Measurements from ENCODE around the gene ATRNL1. TPM values are rescaled to one million over a fixed set of nuclear protein-coding genes. Genes with fewer than 3 reads are reported as not detected.

ATRNL1 gene
- total and polyA plus RNA-seq, 2 of the 8 experiments (the other 6 are each of a cell fraction or from before 2014, with no cell fraction given), result 5.1 to 17.6 TPM

DNA sequence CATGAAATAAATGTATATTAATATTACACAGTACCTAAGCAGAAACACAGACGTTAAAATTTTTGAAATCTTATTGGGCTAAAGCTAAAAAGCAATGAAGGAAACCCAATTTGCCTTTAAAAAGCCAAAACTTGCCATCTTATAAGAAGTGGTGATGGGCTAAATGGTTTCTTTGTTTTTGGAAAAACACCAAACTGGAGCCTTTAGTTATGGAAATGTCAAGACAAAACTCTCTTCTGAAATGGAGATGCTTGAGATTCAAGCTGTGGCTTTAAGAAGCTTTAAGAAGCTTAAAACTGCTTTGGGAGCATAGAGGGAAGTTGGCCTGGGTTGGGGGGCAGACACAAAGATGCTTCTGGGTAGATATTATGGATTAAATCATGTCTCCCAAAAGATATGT, 902.9 kb downstream of the ATRNL1 start:
- no peak overlapping the region for H3K4ac ChIP-seq (replicated peaks; ENCODE audit: insufficient read length, low read depth, low read length)
- H2AK5ac ChIP-seq (ENCODE audit: low read depth, low read length), result no peak overlapping the region
- no peak overlapping the region for H2AFZ ChIP-seq (ENCODE audit: low read length)
- H3K14ac ChIP-seq (ENCODE audit: insufficient read length), result no peak overlapping the region
- H3K9ac ChIP-seq (replicated peaks in 1 of 4; ENCODE audit: extremely low read depth in 1 of 4, low read depth in 3 of 4, low read length in 3 of 4), result no peak overlapping the region
- ChIA-PET CTCF (ENCODE audit: partially characterized antibody) (interaction anchor here (1.3 kb wide), 1 partner anchor 125 kb away, joined by 3 read pairs; no protein-coding TSS in a partner anchor), POLR2A (ENCODE audit: partially characterized antibody) (interaction anchor here (0.7 kb wide), 1 partner anchor 55 kb away, joined by 3 read pairs; no protein-coding TSS in a partner anchor)
- H2BK20ac ChIP-seq (ENCODE audit: low read length), result no peak overlapping the region
- no peaks in the 10 kb centered on the region for H4K20me1 ChIP-seq (replicated peaks in 1 of 2; ENCODE audit: control insufficient read depth in 1 of 2, insufficient read depth in 2 of 2, low read length in 2 of 2)
- peaks cover 0 to 19% (median 1%) of the 10 kb centered on the region in 4 experiments; a peak in 3 of 8 replicates for H3K36me3 ChIP-seq (ENCODE audit: control insufficient read depth in 2 of 4, insufficient read depth in 4 of 4, low read length in 3 of 4)
- no peak overlapping the region for H4K91ac ChIP-seq (replicated peaks; ENCODE audit: insufficient read length, low read length)
- no peak overlapping the region for H3K27ac ChIP-seq (ENCODE audit: low read depth, low read length)
- no peak overlapping the region for H2BK5ac ChIP-seq (ENCODE audit: low read depth, low read length)
- H3K79me1 ChIP-seq (ENCODE audit: low read depth, low read length), result no peaks in the 10 kb centered on the region
- no peak overlapping the region for H2BK15ac ChIP-seq (ENCODE audit: low read length)
- FAIRE-seq (peak; percentile 80), DNase-seq (ENCODE audit: low read depth in 1 of 2, low spot score in 2 of 2) (peak in 1 of 2 experiments; percentile 39)
- no peaks in the 10 kb centered on the region for H3K79me2 ChIP-seq (ENCODE audit: control insufficient read depth in 1 of 2, insufficient read depth in 2 of 2, low read length in 2 of 2)
- H4K5ac ChIP-seq (ENCODE audit: insufficient read length, low read depth, low read length), result no peak overlapping the region
- no peak overlapping the region for H2BK12ac ChIP-seq (ENCODE audit: low read depth, low read length)
- no peak overlapping the region; a peak in 1 of 4 replicates for H3K4me2 ChIP-seq (ENCODE audit: insufficient read depth in 1 of 2, low read depth in 2 of 2, low read length in 2 of 2)
- no peak overlapping the region for H3K18ac ChIP-seq (ENCODE audit: extremely low read depth, low read length)
- peaks cover 13 to 46% (median 32%) of the 10 kb centered on the region in 4 experiments for H3K27me3 ChIP-seq (replicated peaks in 1 of 4; ENCODE audit: control insufficient read depth in 3 of 4, extremely low read depth in 1 of 4, insufficient read depth in 3 of 4, low read length in 3 of 4)
- no peaks in the 10 kb centered on the region for H3K23me2 ChIP-seq (ENCODE audit: low read depth, low read length)
- whole genome bisulfite sequencing, 2 experiments (ENCODE audit: extremely low coverage in 1 of 2, insufficient coverage in 1 of 2, insufficient read length in 1 of 2, insufficient replicate concordance in 2 of 2, low coverage in 1 of 2, low lambda C conversion rate in 2 of 2, missing lambda C conversion rate in 1 of 2), result 0% methylated on average over 1 of the region's 1 CpG; no CpG with 5 or more reads in 1 of the 2 experiments
- peaks cover 18 to 29% of the 10 kb centered on the region in 2 experiments for H3K9me3 ChIP-seq (ENCODE audit: insufficient read depth in 2 of 2, low read depth in 1 of 2, low read length in 1 of 2)
- H2BK120ac ChIP-seq (replicated peaks; ENCODE audit: low read depth, low read length), result no peak overlapping the region
- H3K56ac ChIP-seq (replicated peaks; ENCODE audit: insufficient read length, low read depth, low read length), result no peak overlapping the region
- H3K23ac ChIP-seq (ENCODE audit: insufficient read length), result no peak overlapping the region
- H4K8ac ChIP-seq (ENCODE audit: extremely low read depth, insufficient read depth, low read length), result no peak overlapping the region
- peak overlapping the region in 1 of 4 experiments; percentile 21; a peak in 1 of 8 replicates for H3K4me3 ChIP-seq (ENCODE audit: extremely low read depth in 1 of 4, insufficient read depth in 2 of 4, low read depth in 3 of 4, low read length in 4 of 4)
- H3K4me1 ChIP-seq (replicated peaks in 1 of 4; ENCODE audit: control insufficient read depth in 3 of 4, insufficient read depth in 4 of 4, low read length in 3 of 4), result peaks cover 0 to 8% (median 4%) of the 10 kb centered on the region in 4 experiments; a peak in 4 of 7 replicates
- no peak for TF ChIP-seq JUND (IDR thresholded peaks at IDR 0.05; ENCODE audit: low read length)
- no peak for TF ChIP-seq RAD21 (IDR thresholded peaks at IDR 0.05 in 1 of 2, conservative IDR thresholded peaks at IDR 0.05 in 1 of 2; ENCODE audit: low read depth in 2 of 2, low read length in 2 of 2)
- no peak for TF ChIP-seq ZNF274 (IDR thresholded peaks at IDR 0.05; ENCODE audit: borderline replicate concordance, extremely low read depth, low read length)
- TF ChIP-seq NANOG (IDR thresholded peaks at IDR 0.05; ENCODE audit: insufficient read depth, low read depth, low read length, poor library complexity, severe bottlenecking), result peak; percentile 96
- TF ChIP-seq POU5F1 (IDR thresholded peaks at IDR 0.05; ENCODE audit: low read depth, low read length), result peak; percentile 99
- no peak for TF ChIP-seq MAFK (IDR thresholded peaks at IDR 0.05; ENCODE audit: low read depth, low read length)
- no peak for TF ChIP-seq EZH2 (IDR thresholded peaks at IDR 0.05; ENCODE audit: low read depth, low read length, severe bottlenecking)
- TF ChIP-seq SP1 (IDR thresholded peaks at IDR 0.05; ENCODE audit: low read depth, low read length), result peak; percentile 69; the same call in 1 of the 2 replicates
- TF ChIP-seq HDAC2 (IDR thresholded peaks at IDR 0.05; ENCODE audit: borderline replicate concordance in 1 of 2, low read depth in 2 of 2, low read length in 2 of 2), result peak in 1 of 2 experiments; percentile 64; a peak in 1 of 4 replicates
- 0 out of 2 replicates have a peak, but pooled peaks have one; percentile 48 for TF ChIP-seq TCF12 (IDR thresholded peaks at IDR 0.05; ENCODE audit: low read depth, low read length)
- no peak for TF ChIP-seq CBX8 (IDR thresholded peaks at IDR 0.05; ENCODE audit: borderline replicate concordance, low read depth, low read length)
- no peak for TF ChIP-seq RNF2 (IDR thresholded peaks at IDR 0.05; ENCODE audit: borderline replicate concordance, low read depth, low read length, missing control alignments, poor library complexity, severe bottlenecking)

Measured in H1 (cell line).